AML-193 (cell line): ENCODE measurements around the gene IL27RA.

Experiments
- DNase-seq, 2 experiments: peaks; one replicate each; lab custom pipeline; 2025; lab: John Stamatoyannopoulos, UW

Gene IL27RA

DNA sequence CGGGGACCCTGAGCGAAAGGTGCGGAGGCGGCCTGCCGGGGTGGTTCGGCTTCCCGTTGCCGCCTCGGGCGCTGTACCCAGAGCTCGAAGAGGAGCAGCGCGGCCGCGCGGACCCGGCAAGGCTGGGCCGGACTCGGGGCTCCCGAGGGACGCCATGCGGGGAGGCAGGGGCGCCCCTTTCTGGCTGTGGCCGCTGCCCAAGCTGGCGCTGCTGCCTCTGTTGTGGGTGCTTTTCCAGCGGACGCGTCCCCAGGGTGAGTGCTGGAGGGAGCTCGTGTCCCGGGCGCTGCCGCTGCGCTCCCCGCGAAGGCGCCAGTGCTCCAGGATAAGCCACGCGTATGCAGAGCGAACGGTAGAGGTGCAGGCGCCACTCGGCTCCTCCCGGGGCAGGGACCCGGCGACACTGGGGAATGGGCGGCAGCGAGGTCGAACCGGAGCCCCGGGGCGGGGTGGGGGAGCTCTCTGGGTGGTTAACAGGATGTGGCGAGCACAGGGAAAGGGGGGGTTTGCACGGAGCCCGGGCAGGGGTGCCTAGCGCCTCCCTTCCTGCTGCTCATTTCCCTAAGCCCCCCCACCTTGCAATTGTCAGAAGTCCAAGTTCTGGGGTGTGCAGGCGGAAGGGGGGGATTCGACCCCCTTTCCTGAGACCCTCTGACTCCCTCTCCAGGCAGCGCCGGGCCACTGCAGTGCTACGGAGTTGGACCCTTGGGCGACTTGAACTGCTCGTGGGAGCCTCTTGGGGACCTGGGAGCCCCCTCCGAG is at the start of gene IL27RA:
TSS of gene IL27RA (plus strand) at position 44 of the 762 bp plus-strand sequence. CDS start at position 155, 111 bp downstream.
- DNase-seq, result peak; percentile 57 to 65

DNA sequence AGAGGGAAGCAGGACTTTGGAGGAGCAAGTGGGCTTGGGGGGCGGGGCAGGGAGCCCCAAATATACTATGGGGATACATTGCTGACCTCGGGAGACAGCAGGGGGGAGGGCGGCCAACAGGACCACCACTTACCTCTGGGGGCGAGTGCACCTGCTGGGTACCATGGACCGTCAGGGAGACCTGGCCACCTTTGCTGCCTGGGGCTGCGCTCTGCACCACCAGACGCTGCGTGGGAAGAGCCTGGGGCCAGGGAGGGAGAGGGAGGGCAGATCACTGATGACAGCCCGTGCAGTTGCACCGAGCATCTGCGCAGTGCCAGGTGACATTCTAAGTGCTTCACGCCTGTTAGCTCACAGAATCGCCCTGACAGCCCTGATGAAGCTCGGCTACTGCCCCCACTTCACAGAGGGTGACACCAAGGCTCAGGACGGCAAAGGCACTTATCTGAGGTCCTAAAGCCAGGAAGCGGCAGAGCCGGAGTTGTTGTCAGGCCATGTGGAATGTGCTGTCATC is 49.5 kb upstream of the IL27RA start:
- DNase-seq, result no peak

DNA sequence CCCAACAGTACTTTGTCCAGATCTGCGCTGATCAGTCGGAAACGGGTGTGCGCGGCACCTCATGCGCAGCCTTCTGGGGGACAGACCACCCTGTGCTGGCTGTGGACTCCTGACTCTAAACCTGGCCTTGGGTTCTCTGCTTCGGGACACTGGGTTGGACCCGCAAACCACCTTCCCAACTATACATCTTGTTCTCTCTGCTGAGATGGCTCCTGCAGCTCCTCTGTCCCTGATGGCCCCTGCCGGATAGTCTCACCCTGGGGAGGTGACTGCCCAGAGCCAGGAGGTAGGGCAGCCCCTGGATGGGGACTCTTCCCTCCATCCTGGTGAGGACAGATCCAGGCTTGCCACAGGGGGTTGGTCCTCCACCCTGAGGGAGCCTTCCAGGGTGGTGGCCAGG is 48.8 kb upstream of the IL27RA start:
- no peak for DNase-seq

DNA sequence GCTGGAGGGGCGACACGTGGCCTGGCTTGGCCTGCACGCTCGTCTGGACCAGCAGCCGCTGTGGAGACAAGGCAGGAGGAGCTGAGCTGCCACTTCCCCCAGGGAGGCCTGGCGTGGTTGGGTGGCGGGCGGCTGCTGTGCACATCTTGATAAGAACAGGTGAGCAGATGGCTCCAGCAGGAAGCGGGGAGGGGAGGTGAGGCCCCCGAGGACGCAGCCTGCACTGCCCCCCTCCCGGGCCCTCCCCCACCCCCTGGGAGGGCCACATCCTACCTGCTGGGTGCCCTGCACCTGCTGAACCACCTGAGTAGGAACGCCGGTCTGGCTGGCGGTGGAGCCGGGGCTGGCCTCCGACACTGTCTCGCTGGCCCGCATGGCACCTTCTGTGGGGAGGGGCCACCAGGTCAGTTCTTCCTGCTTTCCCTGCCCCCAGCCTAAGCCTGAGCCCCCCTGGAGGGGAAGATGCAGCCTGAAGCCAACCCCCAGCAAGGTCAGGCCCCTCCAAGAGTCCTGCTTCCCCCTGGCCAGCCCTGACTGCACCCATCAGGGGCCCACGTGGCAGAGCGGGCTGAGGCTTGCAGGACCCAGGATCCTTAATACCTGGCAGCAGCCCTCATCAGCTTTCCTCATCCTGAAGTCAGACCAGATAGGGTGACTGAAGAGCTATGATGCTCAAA is 48.2 kb upstream of the IL27RA start:
- DNase-seq, result no peak

DNA sequence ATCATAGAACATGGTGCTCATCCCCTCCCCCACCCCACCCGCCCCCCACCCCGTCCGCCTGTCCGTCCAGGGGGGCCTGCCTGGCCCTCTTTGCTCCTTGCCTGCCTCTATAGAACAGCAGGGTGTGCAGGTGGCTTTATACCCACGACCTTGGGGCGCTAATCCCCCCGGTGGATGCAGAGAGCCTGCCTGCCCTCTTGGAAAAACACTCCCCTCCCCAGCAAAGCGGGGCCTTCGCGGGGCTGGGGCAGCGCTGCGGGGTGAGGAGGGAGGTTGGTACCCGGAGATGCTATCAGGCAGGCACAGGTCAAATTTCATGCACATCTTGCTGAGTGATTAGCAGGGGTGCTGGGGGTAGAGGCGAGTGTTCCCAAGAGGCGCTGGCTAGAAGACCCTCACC is 47.4 kb upstream of the IL27RA start:
- no peak for DNase-seq

DNA sequence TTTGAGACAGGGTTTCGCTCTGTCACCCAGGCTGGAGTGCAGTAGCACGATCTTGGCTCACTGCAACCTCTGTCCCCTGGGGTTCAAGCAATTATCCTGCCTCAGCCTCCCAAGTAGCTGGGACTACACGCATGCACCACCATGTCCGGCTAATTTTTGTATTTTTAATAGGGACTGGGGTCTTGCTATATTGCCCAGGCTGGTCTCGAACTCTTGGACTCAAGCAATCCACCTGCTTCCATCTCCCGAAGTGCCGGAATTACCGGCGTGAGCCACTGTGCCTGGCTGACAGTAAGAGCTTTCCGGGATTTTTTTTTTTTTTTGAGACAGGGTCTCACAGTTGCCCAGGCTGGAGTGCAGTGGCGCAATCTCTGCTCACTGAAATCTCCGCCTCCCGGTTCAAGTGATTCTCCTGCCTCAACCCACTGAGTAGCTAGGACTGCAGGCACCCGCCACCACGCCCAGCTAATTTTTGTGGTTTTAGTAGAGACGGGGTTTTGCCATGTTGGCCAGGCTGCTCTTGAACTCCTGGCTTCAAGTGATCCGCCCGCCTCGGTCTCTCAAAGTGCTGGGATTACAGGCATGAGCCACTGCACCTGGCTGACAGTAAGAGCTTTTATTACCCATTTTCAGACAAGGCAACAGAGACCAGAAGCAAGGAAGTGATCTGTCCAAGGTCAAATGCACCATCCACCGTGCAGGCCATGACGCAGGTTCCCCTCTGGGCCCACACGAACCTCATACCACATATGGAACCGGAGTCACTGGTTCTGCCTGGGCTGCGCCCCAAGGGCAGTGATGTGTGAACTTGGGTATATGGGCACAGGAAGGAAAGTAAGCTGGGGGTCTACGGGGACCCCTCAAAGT is 46.5 kb upstream of the IL27RA start:
- no peak for DNase-seq

DNA sequence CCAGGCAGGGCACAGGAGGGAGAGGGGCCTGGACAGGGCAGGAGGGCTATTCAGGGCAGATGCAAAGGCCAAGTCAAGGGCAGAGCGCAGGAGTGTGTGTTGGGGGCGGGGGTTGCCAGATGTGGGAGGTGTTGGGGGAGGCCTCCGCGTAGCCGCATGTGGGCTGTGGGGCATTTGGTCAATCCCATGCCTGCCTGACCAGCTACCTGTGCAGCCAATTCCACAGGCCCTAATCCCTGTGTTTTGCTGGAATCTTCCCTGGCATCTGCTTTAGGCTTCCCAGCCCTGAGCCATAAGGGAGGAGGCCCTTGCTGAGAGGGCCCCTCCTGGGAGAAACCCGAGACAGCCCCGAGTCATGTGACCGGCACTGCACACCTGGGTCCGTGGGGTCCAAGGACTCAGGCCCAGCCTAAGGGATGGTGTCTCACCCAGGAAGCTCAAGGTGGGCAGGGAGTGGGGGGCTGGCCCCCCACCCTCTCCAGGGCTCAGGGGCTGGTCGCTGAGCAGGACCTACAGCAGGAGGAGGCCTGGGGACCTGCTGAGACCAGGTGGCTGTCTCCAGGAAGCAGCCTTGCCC is 45.7 kb upstream of the IL27RA start:
- DNase-seq, result no peak

DNA sequence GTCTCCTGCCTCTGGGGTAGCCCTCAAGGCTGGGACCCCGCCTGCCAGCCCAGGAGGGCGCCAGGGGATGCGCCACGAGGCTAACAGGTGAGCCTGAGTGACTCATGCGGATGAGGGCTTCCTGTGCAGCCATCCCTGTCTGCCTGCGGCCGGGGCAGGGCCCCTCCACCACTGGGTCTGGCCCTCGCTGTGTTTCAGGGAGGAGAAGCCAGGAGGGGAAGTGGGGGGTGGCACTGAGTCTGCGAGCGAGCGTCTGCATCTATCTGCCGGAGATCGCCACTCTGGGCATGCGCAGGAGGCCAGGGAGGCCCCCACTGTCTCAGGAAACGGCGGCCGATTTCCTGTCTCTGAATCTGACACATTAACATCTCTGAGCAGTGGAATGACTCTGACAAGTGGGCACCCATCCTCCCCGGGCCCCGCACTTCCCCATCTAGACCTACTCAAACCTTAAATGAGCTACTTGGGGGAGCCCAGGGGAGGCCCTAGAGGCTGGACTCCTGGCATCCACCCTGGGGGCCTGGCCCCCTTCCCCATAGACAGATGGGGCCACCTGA is 45.1 kb upstream of the IL27RA start:
- peak; percentile 94 to 96 for DNase-seq

DNA sequence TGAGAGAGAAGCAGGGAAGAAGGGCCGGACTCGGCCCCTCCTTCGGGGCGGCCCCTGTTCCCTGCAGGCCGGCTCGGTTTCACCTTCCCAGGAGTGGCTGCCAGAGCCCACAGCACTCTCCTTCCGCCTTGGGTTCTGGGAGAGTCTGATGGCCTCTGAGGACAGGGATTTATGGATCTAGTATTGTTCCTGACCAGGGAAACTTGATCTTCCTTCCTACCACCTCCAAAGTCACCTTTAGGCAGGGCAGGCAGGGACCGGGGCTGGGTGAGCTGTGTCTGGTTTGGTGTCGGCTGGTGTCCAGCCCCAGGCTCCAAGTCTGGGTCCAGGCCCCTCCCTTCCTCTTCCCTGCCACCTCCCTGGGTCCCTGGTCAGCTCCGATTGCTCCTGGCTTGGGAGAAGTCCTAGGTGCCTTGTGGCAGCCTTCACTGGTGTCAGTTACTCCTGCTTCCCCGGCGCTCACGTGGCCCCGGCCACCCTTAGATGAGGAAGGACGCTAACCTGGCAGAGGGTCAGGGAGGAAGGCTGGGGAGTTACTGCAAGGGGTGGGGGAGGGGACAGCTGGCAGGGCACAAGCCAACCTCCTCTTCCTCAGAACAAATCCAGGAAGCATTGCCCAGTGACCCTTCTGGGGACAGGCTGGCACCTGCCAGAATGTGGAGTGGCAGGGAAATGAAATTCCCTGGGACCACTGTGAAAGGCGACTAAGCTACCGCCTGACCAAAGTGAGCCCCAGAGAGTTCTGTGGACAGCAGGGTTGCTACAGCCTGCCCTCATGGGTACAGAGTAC is 44.3 kb upstream of the IL27RA start:
- peak; percentile 54 to 62 for DNase-seq

DNA sequence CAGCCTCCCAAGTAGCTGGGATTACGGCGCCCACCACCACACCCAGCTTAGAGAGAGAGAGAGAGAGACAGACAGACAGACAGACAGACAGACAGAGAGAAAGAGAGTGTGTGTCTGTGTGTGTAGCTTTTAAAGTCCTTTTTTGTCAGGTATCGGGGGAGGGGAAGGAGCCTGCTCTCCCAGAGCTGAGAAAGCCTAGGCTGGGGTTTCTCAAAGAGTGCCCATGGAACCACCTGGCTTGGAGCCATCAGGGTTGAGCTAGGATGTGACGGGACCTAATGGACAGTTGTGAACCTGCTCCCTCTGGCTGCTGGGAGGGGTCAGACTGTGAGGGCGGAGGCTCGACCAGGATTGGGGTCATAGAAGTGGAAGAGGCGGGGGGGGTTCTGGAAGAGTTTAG is 42.1 kb upstream of the IL27RA start:
- no peak for DNase-seq

DNA sequence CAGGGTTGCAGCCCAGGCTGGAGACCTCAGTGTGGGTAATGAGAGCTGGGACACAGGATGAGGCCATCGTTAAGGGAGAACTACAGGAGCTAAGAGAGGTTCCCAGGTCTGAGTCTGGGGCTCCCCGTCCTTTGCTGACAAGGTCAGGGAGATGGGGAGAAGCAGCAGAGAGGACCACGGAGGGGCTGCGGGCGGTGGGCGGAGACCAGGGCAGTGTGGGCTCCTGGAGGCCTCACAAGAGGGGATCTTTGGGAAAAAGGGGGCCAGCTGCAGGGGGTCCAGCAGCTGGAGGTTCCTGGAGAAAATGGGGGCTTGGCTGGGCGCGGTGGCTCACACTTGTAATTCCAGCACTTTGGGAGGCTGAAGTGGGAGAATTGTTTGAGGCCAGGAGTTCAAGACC is 41.5 kb upstream of the IL27RA start:
- no peak for DNase-seq

DNA sequence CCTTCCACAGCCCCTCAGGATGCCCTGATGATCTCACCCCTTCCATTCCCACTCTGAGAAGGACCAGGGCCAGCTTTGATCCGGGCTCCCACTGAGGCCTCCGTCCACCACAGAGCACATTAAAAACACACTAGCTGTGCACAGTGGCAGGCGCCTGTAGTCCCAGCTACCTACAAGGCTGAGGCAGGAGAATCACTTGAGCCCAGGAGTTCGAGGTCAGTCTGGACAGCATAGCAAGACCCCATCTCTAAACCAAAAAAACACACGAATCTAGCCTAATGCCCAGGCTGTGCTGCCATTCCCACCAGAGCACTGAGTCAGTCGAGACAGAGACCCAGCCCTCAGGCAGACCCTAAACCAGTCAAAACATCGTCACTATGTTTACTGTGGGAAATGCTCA is 39.5 kb upstream of the IL27RA start:
- DNase-seq, result no peak

DNA sequence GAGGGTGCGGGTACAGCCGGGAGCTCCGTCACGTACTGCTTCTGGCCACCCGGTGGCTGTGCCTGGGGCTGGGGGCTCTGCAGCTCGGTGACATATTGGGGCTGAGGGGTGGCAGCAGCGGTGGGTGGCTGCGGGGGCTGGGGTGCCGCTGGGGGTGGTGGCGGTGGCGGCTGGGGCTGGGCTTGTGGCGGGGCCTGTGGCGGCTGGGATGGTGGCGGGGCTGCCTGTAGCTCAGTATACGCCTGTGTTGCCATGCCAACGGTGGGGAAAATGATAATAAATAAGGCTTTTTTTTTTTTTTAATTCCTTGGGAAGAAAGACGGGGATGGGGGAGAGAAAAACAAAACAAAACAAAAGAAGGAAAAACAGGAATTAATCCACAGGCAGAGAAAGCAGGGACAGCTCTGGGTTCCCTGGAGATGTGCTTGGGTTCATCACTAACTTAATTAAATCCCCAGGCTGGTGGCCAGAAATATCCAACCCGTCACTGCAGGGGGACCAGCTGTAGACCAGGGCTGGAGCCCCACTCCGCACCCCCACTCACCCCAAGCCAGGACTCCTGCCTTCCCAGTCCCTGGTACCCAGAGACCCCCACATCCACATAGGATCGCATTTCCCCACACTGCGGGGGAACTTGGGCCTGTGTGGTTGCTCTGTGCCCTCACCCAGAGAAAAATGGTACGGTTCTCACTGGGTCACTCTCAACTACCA is 37.8 kb upstream of the IL27RA start:
- DNase-seq, result no peak

DNA sequence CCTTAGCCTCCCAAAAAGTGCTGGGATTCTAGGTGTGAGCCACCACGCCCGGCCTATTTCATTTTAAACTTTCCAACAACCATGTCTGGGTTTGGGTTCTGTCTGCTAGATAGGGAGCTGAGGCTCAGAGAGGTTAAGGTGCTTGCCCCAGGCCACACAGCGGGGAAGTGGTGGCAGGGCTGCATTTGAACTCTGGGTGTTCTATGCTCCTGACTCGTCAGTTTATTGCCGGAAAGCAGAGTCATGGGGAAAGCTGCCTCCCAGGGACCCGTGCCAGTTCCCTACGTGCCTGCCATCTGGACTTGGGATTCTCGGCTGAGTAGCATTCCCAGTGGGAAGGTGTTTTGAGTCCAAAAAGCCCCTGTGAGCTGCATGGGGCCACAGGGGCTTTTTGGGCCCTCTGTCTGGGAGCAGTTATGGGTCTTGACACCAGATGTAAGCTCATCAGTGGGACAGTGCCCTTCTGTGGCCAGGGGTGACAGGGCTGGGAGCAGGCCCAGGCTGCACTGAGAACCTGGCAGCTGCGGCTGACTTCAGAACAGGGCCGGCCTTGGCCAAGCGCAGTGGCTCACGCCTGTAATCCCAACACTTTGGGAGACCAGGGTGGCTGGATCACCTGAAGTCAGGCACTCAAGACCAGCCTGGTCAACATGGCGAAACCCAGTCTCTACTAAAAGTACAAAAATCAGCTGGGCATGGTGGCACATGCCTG is 36.4 kb upstream of the IL27RA start:
- no peak for DNase-seq

DNA sequence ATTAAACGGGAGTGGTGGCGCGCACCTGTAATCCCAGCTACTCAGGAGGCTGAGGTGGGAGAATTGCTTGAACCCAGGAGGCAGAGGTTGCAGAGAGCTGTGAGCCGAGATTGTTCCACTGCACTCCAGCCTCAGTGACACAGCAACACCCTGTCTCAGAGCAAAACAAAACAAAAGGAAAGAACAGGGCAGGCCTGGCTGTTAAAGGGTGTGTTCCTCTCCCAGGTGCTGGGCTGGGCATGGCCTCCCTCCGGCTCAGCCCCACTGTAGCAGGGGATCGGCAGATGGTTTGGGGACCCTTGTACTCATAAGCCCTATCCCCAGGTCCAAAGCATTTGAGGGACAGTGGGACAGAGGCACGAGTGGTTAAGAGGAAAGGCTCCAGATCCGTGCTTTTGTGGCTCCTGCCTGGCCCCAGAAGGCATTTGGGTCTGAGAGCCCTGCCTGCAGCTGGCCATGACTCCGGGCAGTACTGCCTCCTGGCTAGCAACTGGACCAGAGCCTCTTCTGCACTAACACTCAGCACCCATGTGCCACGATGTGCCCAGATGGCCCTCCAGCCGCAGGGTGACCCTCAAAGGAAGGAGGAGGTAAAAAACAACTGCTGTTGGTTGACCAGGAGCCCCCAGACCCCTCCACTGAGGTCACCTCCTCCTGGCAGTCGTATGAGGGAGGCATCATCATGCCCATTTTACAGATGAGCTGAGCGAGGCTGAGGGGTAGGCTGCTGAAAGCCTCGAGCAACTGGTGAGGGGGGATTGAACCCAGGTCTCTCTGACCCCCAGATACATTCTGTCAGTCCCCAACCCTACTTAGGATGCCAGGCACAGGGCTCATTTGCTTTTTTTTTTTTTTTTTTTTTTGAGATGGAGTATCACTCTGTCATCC is 35.4 kb upstream of the IL27RA start:
- no peak for DNase-seq

DNA sequence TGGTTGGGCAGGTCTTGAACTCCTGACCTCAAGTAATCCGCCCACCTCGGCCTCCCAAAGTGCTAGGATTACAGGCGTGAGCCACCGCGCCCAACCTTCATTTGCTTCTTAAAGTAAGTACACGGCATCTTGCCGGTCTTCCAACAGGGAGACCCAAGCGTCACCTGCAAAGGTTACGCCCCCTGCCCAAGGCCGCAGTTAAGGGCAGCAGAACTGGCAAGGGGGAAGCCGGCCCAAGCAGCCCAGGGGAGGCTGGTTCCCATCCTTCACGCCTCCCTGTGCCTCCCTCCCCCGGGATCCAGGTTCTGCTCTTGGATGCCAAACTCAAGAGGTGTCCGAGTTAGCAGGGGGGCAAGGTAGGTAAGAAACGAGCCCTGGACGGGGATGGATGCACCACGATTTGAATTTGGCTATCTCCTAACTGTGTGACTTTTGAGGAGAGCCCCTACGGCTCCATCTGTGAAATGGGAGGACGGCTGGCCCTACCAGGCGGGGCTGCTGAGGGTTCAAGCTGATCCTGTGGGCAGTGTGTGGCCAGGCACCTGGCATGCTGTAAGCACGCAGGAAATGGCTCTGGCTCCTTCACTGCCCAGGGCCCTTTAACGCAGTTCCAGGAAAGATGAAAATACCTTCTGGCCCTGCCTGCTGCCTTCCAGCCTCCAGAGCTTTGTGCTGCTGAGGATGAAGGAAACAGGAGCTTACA is 34.5 kb upstream of the IL27RA start:
- no peak for DNase-seq

DNA sequence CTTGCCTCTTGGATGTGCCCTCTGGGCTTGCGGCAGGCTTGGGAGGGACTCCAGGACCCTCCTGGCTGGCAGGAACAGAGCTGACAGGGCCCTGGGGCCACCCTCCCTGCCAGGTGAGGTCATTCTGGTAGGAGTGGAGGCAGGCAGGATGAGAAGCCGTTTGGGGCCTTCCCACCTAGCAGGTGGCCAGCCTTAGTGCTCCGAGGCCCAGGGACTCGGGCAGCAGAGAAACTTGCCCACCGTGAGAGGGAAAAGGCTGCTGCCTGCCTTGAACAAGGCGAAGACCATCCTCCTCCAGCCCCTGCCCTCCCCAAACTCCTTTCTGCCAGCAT is 34.0 kb upstream of the IL27RA start:
- no peak for DNase-seq

DNA sequence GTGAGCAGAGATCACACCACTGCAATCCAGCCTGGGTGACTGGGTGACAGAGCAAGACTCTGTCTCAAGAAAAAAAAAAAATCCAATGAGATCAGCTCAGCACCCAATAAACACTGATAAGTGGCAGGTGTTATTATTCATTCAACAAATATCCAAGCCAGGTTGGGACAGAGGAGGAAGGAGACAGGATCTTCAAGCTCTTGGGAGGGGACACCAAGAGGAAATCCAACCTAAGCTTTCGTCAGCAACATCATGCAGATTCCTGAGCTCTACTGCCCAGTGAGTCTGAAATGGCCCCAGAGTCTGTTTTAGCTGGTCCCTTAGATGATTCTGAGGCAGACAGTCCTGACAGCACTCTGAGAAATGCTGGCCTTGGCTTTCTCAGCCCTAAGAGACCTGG is 33.1 kb upstream of the IL27RA start:
- no peak for DNase-seq
